ENCODE data around the gene SHROOM3. TPM values are rescaled to one million over a fixed set of nuclear protein-coding genes. Genes with fewer than 3 reads are reported as not detected.

Gene SHROOM3
- total RNA-seq, 6 experiments from 2014 or later: 15.2 to 35.8 (median 29.9) TPM

DNA sequence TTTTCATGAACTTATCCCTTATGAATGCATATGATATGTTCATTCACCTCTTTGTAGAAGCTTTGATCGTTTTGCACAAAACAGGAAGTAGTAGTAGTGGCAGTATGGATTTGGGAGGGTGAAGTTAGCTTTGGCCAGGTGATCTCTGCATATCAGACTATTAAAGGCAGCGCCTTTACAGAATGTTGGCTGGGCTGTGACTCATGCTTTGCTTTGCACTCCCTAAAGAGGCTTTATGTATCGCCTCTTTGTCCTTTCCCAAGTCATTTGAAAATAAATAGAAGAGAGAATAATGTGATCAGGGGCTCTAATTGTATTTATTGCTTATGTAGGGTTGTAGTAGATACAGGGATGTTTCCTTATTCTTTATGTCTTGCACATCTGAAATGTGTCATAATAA is 50.4 kb downstream of the SHROOM3 start:
- peak in 2 of 4 donors; percentile 28 to 64 for ATAC-seq
- H3K27ac ChIP-seq: peak overlapping the region in 2 of 3 donors; percentile 30 to 76

DNA sequence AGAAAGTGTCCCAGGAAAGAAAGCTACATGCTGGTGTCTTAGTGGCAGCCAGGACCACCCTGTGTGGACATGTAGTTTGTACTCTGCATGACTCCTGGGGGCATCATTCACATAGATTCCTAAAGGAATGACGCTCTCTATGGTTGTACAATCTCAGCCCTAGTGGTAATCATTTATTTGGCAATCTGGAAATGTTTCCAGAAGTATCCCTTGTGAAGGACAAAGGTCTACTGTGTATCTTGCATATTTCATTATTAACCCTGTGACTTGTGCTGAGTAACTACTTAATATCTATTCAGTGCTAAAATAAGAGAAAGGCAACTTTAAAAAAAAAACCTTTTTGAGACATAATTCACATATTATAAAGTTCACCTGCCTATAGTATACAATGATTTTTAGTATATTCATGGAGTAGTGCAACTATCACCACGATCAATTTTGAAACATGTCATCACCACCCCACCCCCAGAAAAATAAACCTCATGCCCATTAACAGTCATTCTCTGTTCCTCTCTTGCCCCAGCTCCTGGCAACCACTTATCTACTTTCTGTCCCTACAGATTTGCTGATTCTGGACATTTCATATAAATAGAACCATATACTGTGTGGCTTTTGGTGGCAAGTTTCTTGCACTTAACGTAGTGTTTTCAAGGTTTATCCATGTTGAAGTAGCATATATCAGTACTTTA is 51.7 kb downstream of the SHROOM3 start:
- H3K27me3 ChIP-seq: no peaks in the 10 kb centered on the region
- DNase-seq (peak in 1 of 3 donors; percentile 66), ATAC-seq (peak; percentile 86 to 90 (median 88))
- H3K4me1 ChIP-seq: peaks cover 0 to 39% (median 10%) of the 10 kb centered on the region in 4 donors
- H3K4me3 ChIP-seq: no peak overlapping the region
- peak overlapping the region; percentile 30 to 76 (median 48) for H3K27ac ChIP-seq
- H3K9me3 ChIP-seq: no peaks in the 10 kb centered on the region
- WGBS (ENCODE audit: insufficient coverage, low coverage, low lambda C conversion rate, missing lambda C conversion rate): 16% methylated on average over 2 of the region's 3 CpGs
- no peaks in the 10 kb centered on the region for H3K36me3 ChIP-seq
- TF ChIP-seq POLR2A (IDR thresholded peaks at IDR 0.05): no peak
- TF ChIP-seq, protein P1, sequence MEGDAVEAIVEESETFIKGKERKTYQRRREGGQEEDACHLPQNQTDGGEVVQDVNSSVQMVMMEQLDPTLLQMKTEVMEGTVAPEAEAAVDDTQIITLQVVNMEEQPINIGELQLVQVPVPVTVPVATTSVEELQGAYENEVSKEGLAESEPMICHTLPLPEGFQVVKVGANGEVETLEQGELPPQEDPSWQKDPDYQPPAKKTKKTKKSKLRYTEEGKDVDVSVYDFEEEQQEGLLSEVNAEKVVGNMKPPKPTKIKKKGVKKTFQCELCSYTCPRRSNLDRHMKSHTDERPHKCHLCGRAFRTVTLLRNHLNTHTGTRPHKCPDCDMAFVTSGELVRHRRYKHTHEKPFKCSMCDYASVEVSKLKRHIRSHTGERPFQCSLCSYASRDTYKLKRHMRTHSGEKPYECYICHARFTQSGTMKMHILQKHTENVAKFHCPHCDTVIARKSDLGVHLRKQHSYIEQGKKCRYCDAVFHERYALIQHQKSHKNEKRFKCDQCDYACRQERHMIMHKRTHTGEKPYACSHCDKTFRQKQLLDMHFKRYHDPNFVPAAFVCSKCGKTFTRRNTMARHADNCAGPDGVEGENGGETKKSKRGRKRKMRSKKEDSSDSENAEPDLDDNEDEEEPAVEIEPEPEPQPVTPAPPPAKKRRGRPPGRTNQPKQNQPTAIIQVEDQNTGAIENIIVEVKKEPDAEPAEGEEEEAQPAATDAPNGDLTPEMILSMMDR (IDR thresholded peaks at IDR 0.05): no peak
- intact Hi-C loops (cut with DNase I): no loop called here

More for the DNA sequence above, 50.4 kb downstream of the SHROOM3 start:
- Histone ChIP-seq H3K4me1 (peaks cover 0 to 39% (median 10%) of the 10 kb centered on the region in 4 donors), H3K4me3 (no peak overlapping the region), H3K9me3 (no peaks in the 10 kb centered on the region), H3K36me3 (no peaks in the 10 kb centered on the region), H3K27me3 (no peaks in the 10 kb centered on the region)
- no peak for TF ChIP-seq POLR2A (IDR thresholded peaks at IDR 0.05)
- TF ChIP-seq, protein P1 (IDR thresholded peaks at IDR 0.05): no peak
- no peak for DNase-seq
- intact Hi-C loops (cut with DNase I): no loop called here
- WGBS (ENCODE audit: insufficient coverage, low coverage, low lambda C conversion rate, missing lambda C conversion rate): 44% methylated on average over 3 of the region's 3 CpGs

DNA sequence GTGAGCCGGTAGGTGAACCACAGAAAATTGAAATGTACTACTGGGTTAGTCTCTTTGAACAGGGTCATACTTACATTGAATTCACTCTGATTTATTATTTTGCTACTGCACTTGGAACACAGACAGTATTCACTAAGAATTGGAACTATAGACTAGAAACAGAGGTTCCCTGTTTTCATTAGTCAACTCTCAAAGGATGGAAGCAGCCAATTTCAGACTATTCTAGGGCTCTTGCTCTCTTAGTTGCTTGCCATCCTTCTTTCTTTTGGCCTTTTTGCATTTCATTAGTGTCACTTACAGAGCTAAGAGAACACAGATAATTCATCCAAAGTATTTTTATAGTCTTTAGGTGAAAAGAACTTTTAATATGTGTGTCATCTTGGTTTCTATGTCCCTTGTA is 52.6 kb downstream of the SHROOM3 start:
- TF ChIP-seq POLR2A (IDR thresholded peaks at IDR 0.05): no peak
- TF ChIP-seq, protein P1 (IDR thresholded peaks at IDR 0.05): no peak
- peak in 1 of 4 donors; percentile 4 for ATAC-seq
- peak overlapping the region in 2 of 3 donors; percentile 48 to 76 for H3K27ac ChIP-seq
- no peak overlapping the region for H3K4me3 ChIP-seq
- intact Hi-C loops (cut with DNase I): no loop called here
- H3K4me1 ChIP-seq: peaks cover 0 to 39% (median 10%) of the 10 kb centered on the region in 4 donors
- no peaks in the 10 kb centered on the region for H3K9me3 ChIP-seq
- 63% methylated on average over 1 of the region's 1 CpG for WGBS (ENCODE audit: insufficient coverage, low coverage, low lambda C conversion rate, missing lambda C conversion rate)
- H3K27me3 ChIP-seq: no peaks in the 10 kb centered on the region
- no peak for DNase-seq
- no peaks in the 10 kb centered on the region for H3K36me3 ChIP-seq

DNA sequence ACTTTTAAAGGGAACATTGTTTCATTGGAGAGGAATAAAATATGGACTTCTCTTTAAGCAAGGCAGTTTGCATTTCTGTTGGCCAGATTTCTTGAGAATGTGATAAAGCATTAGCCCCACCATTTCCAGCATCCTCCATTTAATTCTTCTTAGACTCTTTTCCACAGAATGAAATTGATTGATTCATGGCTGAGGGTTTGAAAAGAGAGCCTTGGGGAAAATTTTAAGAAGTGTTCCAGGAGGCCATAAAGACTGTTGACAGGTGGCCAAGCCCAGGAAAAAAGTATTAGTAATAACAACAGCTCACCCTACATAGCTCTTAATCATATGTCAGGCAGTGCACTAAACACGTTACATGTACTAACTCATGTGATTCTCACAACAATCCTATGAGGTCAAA is 53.4 kb downstream of the SHROOM3 start:
- peaks cover 0 to 39% (median 11%) of the 10 kb centered on the region in 4 donors for H3K4me1 ChIP-seq
- TF ChIP-seq, protein P1 (IDR thresholded peaks at IDR 0.05): no peak
- no peak for TF ChIP-seq POLR2A (IDR thresholded peaks at IDR 0.05)
- no peak for DNase-seq
- 90% methylated on average over 1 of the region's 1 CpG for WGBS (ENCODE audit: insufficient coverage, low coverage, low lambda C conversion rate, missing lambda C conversion rate)
- intact Hi-C loops (cut with DNase I): no loop called here
- H3K27me3 ChIP-seq: no peaks in the 10 kb centered on the region
- no peaks in the 10 kb centered on the region for H3K36me3 ChIP-seq
- H3K9me3 ChIP-seq: no peaks in the 10 kb centered on the region
- H3K27ac ChIP-seq: peak overlapping the region in 2 of 3 donors; percentile 48 to 76
- H3K4me3 ChIP-seq: no peak overlapping the region
- no peak for ATAC-seq
